ENCODE results near the gene EFNB3.

- TF ChIP-seq ZNF24 (IDR thresholded peaks at IDR 0.05) (no peak), RCOR1 (conservative IDR thresholded peaks at IDR 0.05; ENCODE audit: low read depth, low read length) (no peak), CTCF (IDR thresholded peaks at IDR 0.05 in 2 of 3, conservative IDR thresholded peaks at IDR 0.05 in 1 of 3; ENCODE audit: control insufficient read depth in 2 of 3, extremely low read depth in 1 of 3, insufficient read depth in 1 of 3, low read depth in 3 of 3, low read length in 3 of 3) (no peak), E2F8 (IDR thresholded peaks at IDR 0.05; ENCODE audit: low read depth, partially characterized antibody) (no peak), YY1 (IDR thresholded peaks at IDR 0.05; ENCODE audit: low read depth, low read length) (no peak), ZNF384 (IDR thresholded peaks at IDR 0.05; ENCODE audit: borderline replicate concordance, low read depth, low read length) (no peak), CEBPB (IDR thresholded peaks at IDR 0.05; ENCODE audit: borderline replicate concordance in 1 of 2, low read depth in 2 of 2, low read length in 2 of 2) (no peak), SIX5 (IDR thresholded peaks at IDR 0.05; ENCODE audit: low read depth, low read length, severe bottlenecking) (no peak), PBX3 (IDR thresholded peaks at IDR 0.05; ENCODE audit: insufficient replicate concordance, low read depth, low read length) (no peak), TCF12 (IDR thresholded peaks at IDR 0.05; ENCODE audit: low read depth, low read length) (no peak), CBFB (IDR thresholded peaks at IDR 0.05; ENCODE audit: low read depth) (no peak), POLR2AphosphoS5 (IDR thresholded peaks at IDR 0.05; ENCODE audit: low read length) (no peak), NRF1 (conservative IDR thresholded peaks at IDR 0.05; ENCODE audit: low read depth, low read length) (no peak), ASH2L (IDR thresholded peaks at IDR 0.05; ENCODE audit: borderline replicate concordance, low read depth) (no peak)
Measured at GRCh38 chr17:7701681-7702080, 3.3 kb upstream of the EFNB3 start.
